Measurements from ENCODE around the gene DRG1.

GRCh38 chr22:31451709-31452571 is 52.5 kb downstream of the DRG1 start:
- TF ChIP-seq EZH2phosphoT487 (IDR thresholded peaks at IDR 0.05; ENCODE audit: low read depth), result no peak
- TF ChIP-seq, protein P1, sequence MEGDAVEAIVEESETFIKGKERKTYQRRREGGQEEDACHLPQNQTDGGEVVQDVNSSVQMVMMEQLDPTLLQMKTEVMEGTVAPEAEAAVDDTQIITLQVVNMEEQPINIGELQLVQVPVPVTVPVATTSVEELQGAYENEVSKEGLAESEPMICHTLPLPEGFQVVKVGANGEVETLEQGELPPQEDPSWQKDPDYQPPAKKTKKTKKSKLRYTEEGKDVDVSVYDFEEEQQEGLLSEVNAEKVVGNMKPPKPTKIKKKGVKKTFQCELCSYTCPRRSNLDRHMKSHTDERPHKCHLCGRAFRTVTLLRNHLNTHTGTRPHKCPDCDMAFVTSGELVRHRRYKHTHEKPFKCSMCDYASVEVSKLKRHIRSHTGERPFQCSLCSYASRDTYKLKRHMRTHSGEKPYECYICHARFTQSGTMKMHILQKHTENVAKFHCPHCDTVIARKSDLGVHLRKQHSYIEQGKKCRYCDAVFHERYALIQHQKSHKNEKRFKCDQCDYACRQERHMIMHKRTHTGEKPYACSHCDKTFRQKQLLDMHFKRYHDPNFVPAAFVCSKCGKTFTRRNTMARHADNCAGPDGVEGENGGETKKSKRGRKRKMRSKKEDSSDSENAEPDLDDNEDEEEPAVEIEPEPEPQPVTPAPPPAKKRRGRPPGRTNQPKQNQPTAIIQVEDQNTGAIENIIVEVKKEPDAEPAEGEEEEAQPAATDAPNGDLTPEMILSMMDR (IDR thresholded peaks at IDR 0.05; ENCODE audit: low read depth, low read length), result peak; percentile 72
